Chondrocyte (in vitro differentiated cells): ENCODE data around the gene SUPT20H. TPM values are rescaled to one million over a fixed set of nuclear protein-coding genes. Genes with fewer than 3 reads are reported as not detected.

ENCODE experiments used
- DNase-seq: peaks from one replicate; pipeline ENCODE4 v3.0.0; 2021; ENCODE audit warnings: mixed read lengths, low spot score
- H3K27ac Mint-ChIP-seq: one replicate; pipeline ENCODE4 v1.8.0; 2021; ENCODE audit warnings: mild to moderate bottlenecking, moderate library complexity, mixed read lengths; ENCODE audit not compliant: unreplicated experiment
- H3K27me3 Mint-ChIP-seq: 2 replicates; pipeline ENCODE4 v1.8.0; 2021; ENCODE audit warnings: low read depth, mixed read lengths
- H3K36me3 Mint-ChIP-seq: 2 replicates; pipeline ENCODE4 v1.8.0; 2021; ENCODE audit warnings: low read depth, mixed read lengths
- H3K4me1 Mint-ChIP-seq: 2 replicates; pipeline ENCODE4 v1.8.0; 2021; ENCODE audit warnings: low read depth, mild to moderate bottlenecking, mixed read lengths
- H3K4me3 Mint-ChIP-seq: one replicate; pipeline ENCODE4 v1.8.0; 2021; ENCODE audit warnings: mild to moderate bottlenecking, moderate library complexity, mixed read lengths; ENCODE audit not compliant: unreplicated experiment
- H3K9me3 Mint-ChIP-seq: 2 replicates; pipeline ENCODE4 v1.8.0; 2021; ENCODE audit warnings: low read depth, mixed read lengths
- CTCF ChIP-seq: fragments of 200-600 bp; sonication (generic); IDR thresholded peaks from 2 replicates; pipeline ENCODE4 v1.5.0; 2021; ENCODE audit warnings: antibody characterized with exemption, mild to moderate bottlenecking, moderate library complexity
- long read RNA-seq: library from polyadenylated mRNA; stranded (forward); transcript quantifications from one replicate; pipeline ENCODE4 v2.0.0, GENCODE V29; 2021
- total RNA-seq: library from RNA; stranded (reverse); gene quantifications from 3 replicates; pipeline ENCODE4 v1.2.1, GENCODE V29; 2021

Gene SUPT20H
- 51.2 to 77.7 TPM (median 53.1 TPM) in 3 replicates for total RNA-seq
- long read RNA-seq, transcript SUPT20H-201 (26 exons, 2,739 nt) = major isoform, 6 of 80 reads
- long read RNA-seq, transcript SUPT20H-212 (25 exons, 2,836 nt) = major isoform, 6 of 80 reads
- long read RNA-seq, partial matches to known transcripts = 11 of 80 reads
- long read RNA-seq, other reads (novel, unspliced or antisense) = 54 of 80 reads

- H3K36me3 Mint-ChIP-seq = peaks cover 4% of the 10 kb centered on the region
- peaks cover 34% of the 10 kb centered on the region for H3K4me1 Mint-ChIP-seq
- peak within 1 kb of the TSS; percentile 99 for H3K27ac Mint-ChIP-seq
- DNase-seq = peak; percentile 97
- H3K9me3 Mint-ChIP-seq = peaks cover 3% of the 10 kb centered on the region
- no peak for TF ChIP-seq CTCF
- H3K4me3 Mint-ChIP-seq = peak within 1 kb of the TSS; percentile 94
- H3K27me3 Mint-ChIP-seq = no peaks in the 10 kb centered on the region
These were observed at the start of gene SUPT20H for GRCh38 chr13:37058910-37059847. SUPT20H (minus strand) TSS chr13:37059688; CDS start chr13:37051490, 8,198 bp downstream.

- TF ChIP-seq CTCF = peak; percentile 94
- Mint-ChIP-seq H3K36me3 (no peaks in the 10 kb centered on the region), H3K4me3 (no peak overlapping the region), H3K4me1 (peaks cover 41% of the 10 kb centered on the region), H3K27ac (peak overlapping the region; percentile 71), H3K9me3 (peaks cover 6% of the 10 kb centered on the region), H3K27me3 (no peaks in the 10 kb centered on the region)
- no peak for DNase-seq
These were observed 49.7 kb upstream of the SUPT20H start for GRCh38 chr13:37109051-37109678.

- Mint-ChIP-seq H3K27ac (no peak overlapping the region), H3K4me1 (peaks cover 37% of the 10 kb centered on the region), H3K36me3 (no peaks in the 10 kb centered on the region), H3K4me3 (no peak overlapping the region), H3K27me3 (no peaks in the 10 kb centered on the region), H3K9me3 (peaks cover 6% of the 10 kb centered on the region)
- no peak for TF ChIP-seq CTCF
- no peak for DNase-seq
These were observed 48.4 kb upstream of the SUPT20H start for GRCh38 chr13:37107868-37108267.

- Mint-ChIP-seq H3K4me3 (no peak overlapping the region), H3K36me3 (no peaks in the 10 kb centered on the region), H3K9me3 (peaks cover 6% of the 10 kb centered on the region), H3K27ac (no peak overlapping the region), H3K27me3 (no peaks in the 10 kb centered on the region), H3K4me1 (peaks cover 39% of the 10 kb centered on the region)
- TF ChIP-seq CTCF = no peak
- DNase-seq = no peak
These were observed 48.0 kb upstream of the SUPT20H start for GRCh38 chr13:37107456-37107855.

- no peaks in the 10 kb centered on the region for H3K36me3 Mint-ChIP-seq
- DNase-seq = no peak
- H3K27ac Mint-ChIP-seq = no peak overlapping the region
- TF ChIP-seq CTCF = no peak
- H3K4me3 Mint-ChIP-seq = no peak overlapping the region
- peaks cover 6% of the 10 kb centered on the region for H3K9me3 Mint-ChIP-seq
- no peaks in the 10 kb centered on the region for H3K27me3 Mint-ChIP-seq
- peaks cover 48% of the 10 kb centered on the region for H3K4me1 Mint-ChIP-seq
These were observed 47.2 kb upstream of the SUPT20H start for GRCh38 chr13:37106642-37107041.
